ENCODE results near the gene LTF. TPM values are rescaled to one million over a fixed set of nuclear protein-coding genes. Genes with fewer than 3 reads are reported as not detected.

Gene LTF
- total and polyA plus RNA-seq, 10 of the 15 experiments (the other 5 are each of a cell fraction or from before 2014, with no cell fraction given), result 0.03 to 0.31 TPM; not detected in 8

GRCh38 chr3:46483825-46484224 is 19.1 kb upstream of the LTF start (continued):
- TF ChIP-seq USF2 (IDR thresholded peaks at IDR 0.05; ENCODE audit: borderline replicate concordance, low read depth, low read length) (no peak), ATF2 (IDR thresholded peaks at IDR 0.05; ENCODE audit: low read length) (no peak), ZNF384 (IDR thresholded peaks at IDR 0.05; ENCODE audit: borderline replicate concordance, low read depth, low read length) (no peak), IKZF2 (IDR thresholded peaks at IDR 0.05) (no peak), ETV6 (conservative IDR thresholded peaks at IDR 0.05 in 1 of 2, IDR thresholded peaks at IDR 0.05 in 1 of 2; ENCODE audit: borderline replicate concordance in 1 of 2, low read depth in 1 of 2) (no peak), PKNOX1 (IDR thresholded peaks at IDR 0.05) (no peak)

DNA sequence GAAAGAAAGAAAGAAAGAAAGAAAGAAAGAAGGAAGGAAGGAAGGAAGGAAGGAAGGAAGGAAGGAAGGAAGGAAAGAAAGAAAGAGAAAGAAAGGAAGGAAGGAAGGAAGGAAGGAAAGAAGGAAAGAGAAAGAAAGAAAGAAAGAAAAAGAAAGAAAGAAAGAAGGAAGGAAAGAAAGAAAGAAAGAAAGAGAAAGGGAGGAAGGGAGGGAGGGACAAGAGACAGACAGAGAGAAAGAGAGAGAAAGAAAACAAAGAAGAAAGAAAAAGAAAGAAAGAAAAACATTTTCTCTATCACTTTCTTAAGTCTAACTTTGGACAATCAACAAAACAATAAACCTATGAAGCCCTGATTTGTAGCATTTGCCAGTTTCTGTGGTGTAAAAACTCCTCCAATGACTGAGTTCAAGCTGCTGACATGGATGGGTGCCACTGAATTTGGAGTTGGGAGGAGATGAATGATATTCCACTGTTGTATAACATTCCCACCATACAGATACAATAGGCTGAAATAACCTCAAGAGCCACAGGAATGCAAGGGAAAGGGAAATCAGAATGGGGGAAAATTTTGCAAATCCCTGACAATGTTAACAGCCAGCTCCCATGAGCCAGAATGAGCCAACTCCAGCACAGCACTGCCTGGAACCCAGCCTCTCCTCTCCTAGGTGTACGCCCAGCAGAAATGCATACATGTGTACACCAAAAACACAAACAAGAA is 18.1 kb upstream of the LTF start:
- ChIA-PET POLR2A (no interaction called here), CTCF (interaction anchor here (1.1 to 11.0 kb wide), 3 partner anchors 8 to 220 kb away, joined by 3 to 207 read pairs (median 7); no protein-coding TSS in a partner anchor), RAD21 (ENCODE audit: unreplicated experiment) (no interaction called here), SMC1A (ENCODE audit: uncharacterized antibody, unreplicated experiment) (interaction anchor here (1.2 kb wide), 1 partner anchor 147 kb away, joined by 3 read pairs; no protein-coding TSS in a partner anchor)
- 75% methylated on average over 1 of the region's 1 CpG for WGBS (ENCODE audit: insufficient coverage, insufficient replicate concordance, low lambda C conversion rate, missing lambda C conversion rate)
- Histone ChIP-seq H3K4me1 (ENCODE audit: control insufficient read depth, insufficient read depth, low read length) (no peaks in the 10 kb centered on the region), H3K27me3 (replicated peaks in 1 of 2; ENCODE audit: control insufficient read depth in 2 of 2, insufficient read depth in 2 of 2, low read length in 1 of 2) (peaks cover 4 to 6% of the 10 kb centered on the region in 2 experiments), H3K79me2 (ENCODE audit: control insufficient read depth, insufficient read depth, low read length) (no peaks in the 10 kb centered on the region), H2AFZ (ENCODE audit: control insufficient read depth, low read depth, low read length) (no peak overlapping the region), H3K9me3 (replicated peaks; ENCODE audit: control insufficient read depth, insufficient read depth, low read length) (no peaks in the 10 kb centered on the region), H3K4me3 (no peak overlapping the region), H4K20me1 (ENCODE audit: control insufficient read depth, insufficient read depth) (no peaks in the 10 kb centered on the region), H3K9ac (ENCODE audit: control insufficient read depth, insufficient read depth, low read length) (no peak overlapping the region), H3K27ac (ENCODE audit: control insufficient read depth, insufficient read depth) (no peak overlapping the region), H3K4me2 (ENCODE audit: control insufficient read depth, insufficient read depth) (no peak overlapping the region), H3K36me3 (ENCODE audit: control insufficient read depth in 2 of 2, insufficient read depth in 2 of 2, low read length in 1 of 2) (no peaks in the 10 kb centered on the region)
- in situ Hi-C loops (cut with MboI), result no loop called here
- peak; percentile 31 for FAIRE-seq
- no peak for ATAC-seq
- no TSS peak for BruUV-seq (replicated peaks)
- intact Hi-C loops (cut with micrococcal nuclease; ENCODE audit: unreplicated experiment), result no loop called here
- DNase-seq (ENCODE audit: low read depth, low spot score), result no peak
- no peak for TF ChIP-seq TARDBP (IDR thresholded peaks at IDR 0.05; ENCODE audit: borderline replicate concordance)
- TF ChIP-seq IKZF1 (conservative IDR thresholded peaks at IDR 0.05), result no peak
- TF ChIP-seq BCL3 (IDR thresholded peaks at IDR 0.05; ENCODE audit: borderline replicate concordance, insufficient read depth, low read depth, low read length, poor library complexity, severe bottlenecking), result no peak
- no peak for TF ChIP-seq TAF1 (IDR thresholded peaks at IDR 0.05; ENCODE audit: borderline replicate concordance, low read depth, low read length)
- TF ChIP-seq RBBP5 (conservative IDR thresholded peaks at IDR 0.05), result no peak
- no peak for TF ChIP-seq USF1 (IDR thresholded peaks at IDR 0.05; ENCODE audit: borderline replicate concordance, extremely low read length, insufficient read depth, low read depth, low read length)
- TF ChIP-seq, protein P1, sequence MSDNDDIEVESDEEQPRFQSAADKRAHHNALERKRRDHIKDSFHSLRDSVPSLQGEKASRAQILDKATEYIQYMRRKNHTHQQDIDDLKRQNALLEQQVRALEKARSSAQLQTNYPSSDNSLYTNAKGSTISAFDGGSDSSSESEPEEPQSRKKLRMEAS (IDR thresholded peaks at IDR 0.05; ENCODE audit: low read depth, low read length), result no peak

Measured in GM12878 (cell line).